BJ (cell line): Measurements from ENCODE around the gene MAST1. TPM values are rescaled to one million over a fixed set of nuclear protein-coding genes. Genes with fewer than 3 reads are reported as not detected.
A peak's percentile ranks its signal among the peaks of the same experiment; 100 is the strongest.

Experiments
- CTCF ChIA-PET: fragments of 350-600 bp; formaldehyde crosslinking; extraction: SDS; loops from one replicate; lab custom pipeline; 2021; ENCODE audit warnings: antibody characterized with exemption, inconsistent platforms; lab: Yijun Ruan, JAX
- POLR2A ChIA-PET: fragments of 300-600 bp; sonication (Branson Sonifier 250); formaldehyde crosslinking; extraction: SDS; loops from one replicate; lab custom pipeline; 2021; ENCODE audit warnings: antibody characterized with exemption; lab: Charles Lee
- DNase-seq: peaks from one replicate; pipeline ENCODE4 v3.0.0-alpha.2; 2011; ENCODE audit warnings: low read depth
- H3K27me3 ChIP-seq: 2 replicates; pipeline ENCODE4 v1.6.0; 2011; ENCODE audit warnings: low read length; ENCODE audit not compliant: control insufficient read depth, insufficient read depth
- H3K36me3 ChIP-seq: 2 replicates; pipeline ENCODE4 v1.5.1; 2011; ENCODE audit warnings: low read length; ENCODE audit not compliant: control insufficient read depth, insufficient read depth
- H3K4me3 ChIP-seq: 2 replicates; pipeline ENCODE4 v1.5.1; 2011; ENCODE audit warnings: low read depth, mild to moderate bottlenecking, control low read depth, low read length
- polyA plus RNA-seq: library from polyadenylated mRNA; depleted of rRNA; stranded (reverse); fragments of >200 nt; gene quantifications from 2 replicates; pipeline ENCODE4 v1.2.3, GENCODE V29; 2011
- TF ChIP-seq, protein P1 (sequence below): IDR thresholded peaks from 2 replicates; pipeline ENCODE4 v1.5.1; 2011; ENCODE audit warnings: low read depth, mild to moderate bottlenecking, control low read depth, inconsistent platforms, low read length, moderate library complexity; ENCODE audit not compliant: insufficient read depth

MAST1 gene
- polyA plus RNA-seq, 1 experiment = 0.25 TPM

DNA sequence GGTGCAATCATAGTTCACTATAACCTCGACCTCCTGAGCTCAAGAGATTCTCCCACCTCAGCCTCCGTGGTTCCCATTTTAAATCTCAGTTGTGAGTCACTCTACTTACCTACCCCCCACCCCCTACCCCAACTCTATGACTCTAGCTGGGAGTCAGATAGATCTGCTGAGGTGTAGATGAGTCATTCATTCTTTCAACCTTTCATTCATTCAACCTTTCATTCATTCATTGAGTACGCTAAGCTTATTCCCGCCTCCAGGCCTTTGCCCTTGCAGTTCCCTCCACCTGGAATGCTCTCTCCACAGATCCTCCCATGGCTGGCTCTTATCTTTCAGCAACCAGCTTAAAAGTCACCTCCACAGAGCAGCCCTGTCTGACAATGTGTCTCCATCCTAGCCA is 1.1 kb upstream of the MAST1 start:
- TF ChIP-seq, protein P1, sequence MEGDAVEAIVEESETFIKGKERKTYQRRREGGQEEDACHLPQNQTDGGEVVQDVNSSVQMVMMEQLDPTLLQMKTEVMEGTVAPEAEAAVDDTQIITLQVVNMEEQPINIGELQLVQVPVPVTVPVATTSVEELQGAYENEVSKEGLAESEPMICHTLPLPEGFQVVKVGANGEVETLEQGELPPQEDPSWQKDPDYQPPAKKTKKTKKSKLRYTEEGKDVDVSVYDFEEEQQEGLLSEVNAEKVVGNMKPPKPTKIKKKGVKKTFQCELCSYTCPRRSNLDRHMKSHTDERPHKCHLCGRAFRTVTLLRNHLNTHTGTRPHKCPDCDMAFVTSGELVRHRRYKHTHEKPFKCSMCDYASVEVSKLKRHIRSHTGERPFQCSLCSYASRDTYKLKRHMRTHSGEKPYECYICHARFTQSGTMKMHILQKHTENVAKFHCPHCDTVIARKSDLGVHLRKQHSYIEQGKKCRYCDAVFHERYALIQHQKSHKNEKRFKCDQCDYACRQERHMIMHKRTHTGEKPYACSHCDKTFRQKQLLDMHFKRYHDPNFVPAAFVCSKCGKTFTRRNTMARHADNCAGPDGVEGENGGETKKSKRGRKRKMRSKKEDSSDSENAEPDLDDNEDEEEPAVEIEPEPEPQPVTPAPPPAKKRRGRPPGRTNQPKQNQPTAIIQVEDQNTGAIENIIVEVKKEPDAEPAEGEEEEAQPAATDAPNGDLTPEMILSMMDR = no peak
- POLR2A ChIA-PET = no interaction called here
- Histone ChIP-seq H3K4me3 (no peak overlapping the region), H3K27me3 (peaks cover 45% of the 10 kb centered on the region), H3K36me3 (no peaks in the 10 kb centered on the region)
- DNase-seq = no peak
- CTCF ChIA-PET = interaction anchor here (0.6 to 3.0 kb wide), 9 partner anchors 10 to 269 kb away, joined by 3 to 21 read pairs (median 4); no protein-coding TSS in a partner anchor

DNA sequence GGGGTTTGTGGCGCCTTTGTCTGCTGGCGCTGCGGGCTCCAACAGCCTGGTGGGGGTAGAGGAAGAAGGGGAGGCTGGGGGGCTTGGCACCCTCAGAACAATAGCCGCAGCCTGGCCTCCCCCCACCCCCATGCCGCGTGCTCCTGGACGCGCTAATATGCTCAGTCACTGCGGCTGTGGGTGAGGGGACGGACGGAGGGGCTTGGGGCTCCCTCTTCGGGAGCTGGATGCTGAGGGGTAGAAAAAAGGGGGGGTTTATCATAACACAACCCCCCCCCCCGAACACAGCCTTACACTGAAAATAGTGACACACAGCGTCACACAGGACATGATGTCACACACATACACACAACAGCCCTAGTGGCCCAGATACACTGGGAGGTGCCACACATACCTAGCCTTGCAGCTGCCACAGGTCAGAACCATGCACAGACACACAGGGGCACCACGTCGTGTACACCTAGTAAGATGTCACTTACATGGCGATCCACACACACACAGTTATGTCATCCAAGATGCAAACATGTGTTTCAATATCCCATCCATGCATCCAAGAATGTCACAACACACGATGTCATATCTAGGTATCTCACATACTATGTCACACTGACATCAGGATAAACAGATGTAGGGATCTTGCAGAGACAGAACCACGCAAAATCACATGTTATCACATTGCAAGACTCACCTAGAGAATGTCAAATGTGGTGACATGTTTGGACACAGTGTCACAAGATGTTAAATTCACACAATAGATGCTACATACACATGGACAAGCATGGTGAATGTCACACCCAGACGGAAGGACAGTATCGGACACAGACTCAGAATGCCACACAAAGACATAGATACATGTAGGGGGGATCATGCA is 806 bp downstream of the MAST1 start:
- TF ChIP-seq, protein P1 = no peak
- CTCF ChIA-PET = interaction anchor here (0.5 to 3.0 kb wide), 4 partner anchors 8 to 1215 kb away, joined by 3 to 21 read pairs (median 8); no protein-coding TSS in a partner anchor
- H3K4me3 ChIP-seq = no peak overlapping the region
- H3K36me3 ChIP-seq = no peaks in the 10 kb centered on the region
- peaks cover 39% of the 10 kb centered on the region for H3K27me3 ChIP-seq
- DNase-seq = no peak
- POLR2A ChIA-PET = no interaction called here

DNA sequence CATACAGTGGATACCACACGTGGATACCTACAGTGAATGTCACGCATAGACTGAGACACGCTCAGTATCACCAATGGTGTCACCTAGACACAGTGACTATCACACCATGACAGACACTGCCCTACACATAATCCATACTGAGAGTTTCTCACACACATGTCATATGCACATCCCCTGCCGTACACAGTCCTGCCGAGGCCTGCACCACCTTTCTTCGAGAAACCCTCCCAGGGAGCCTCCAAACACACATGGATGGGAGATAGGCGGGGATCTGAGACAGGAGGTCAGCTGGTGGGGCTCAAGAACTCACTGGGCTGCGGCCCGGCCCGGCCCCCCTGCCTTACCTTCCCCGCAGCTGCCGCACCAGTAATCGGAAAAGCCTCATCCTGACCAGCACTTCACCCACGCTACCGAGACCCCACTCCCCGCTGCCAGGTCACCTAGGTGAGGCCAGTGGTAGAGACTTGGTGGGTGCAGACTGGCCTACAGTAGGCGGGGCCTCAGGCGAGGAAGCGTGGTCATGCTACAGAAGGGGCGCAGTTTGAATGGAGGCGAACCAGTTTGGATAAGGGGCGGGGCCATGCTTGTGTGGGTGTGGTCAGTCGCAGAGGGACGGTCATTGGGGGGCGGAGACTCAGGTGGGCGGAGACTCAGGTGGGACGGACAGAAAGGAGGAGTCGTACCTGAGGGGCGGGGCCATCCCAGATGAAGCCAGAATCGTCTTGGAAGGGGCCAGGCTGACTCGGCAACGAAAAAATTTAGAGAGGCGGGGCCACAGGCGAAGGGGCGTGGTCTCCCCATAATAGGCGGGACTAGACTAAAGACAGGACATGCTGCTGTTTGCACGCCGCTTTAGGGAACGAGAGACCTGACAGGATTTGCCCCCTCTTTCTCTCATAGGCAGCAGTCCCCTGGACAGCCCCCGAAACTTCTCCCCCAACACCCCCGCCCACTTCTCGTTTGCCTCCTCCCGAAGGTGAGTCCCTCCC is 2.1 kb downstream of the MAST1 start:
- ChIA-PET CTCF (no interaction called here), POLR2A (no interaction called here)
- DNase-seq = peak; percentile 25
- Histone ChIP-seq H3K4me3 (peak overlapping the region; percentile 25), H3K36me3 (no peaks in the 10 kb centered on the region), H3K27me3 (peaks cover 26% of the 10 kb centered on the region)
- TF ChIP-seq, protein P1 = no peak

GRCh38 chr19:12841094-12841493 is 2.8 kb downstream of the MAST1 start:
- no peak for DNase-seq
- ChIA-PET CTCF (no interaction called here), POLR2A (no interaction called here)
- Histone ChIP-seq H3K36me3 (no peaks in the 10 kb centered on the region), H3K4me3 (peak overlapping the region; percentile 25), H3K27me3 (peaks cover 20% of the 10 kb centered on the region)
- TF ChIP-seq, protein P1 = no peak
